Spinal cord (tissue), 10 donors: ENCODE measurements around the gene ITGA11. TPM values are rescaled to one million over a fixed set of nuclear protein-coding genes. Genes with fewer than 3 reads are reported as not detected.

ENCODE experiments used
- DNase-seq, 6 donors: peaks; one replicate each; pipeline versions ENCODE4 v3.0.0 to v3.0.0-alpha.2; 2013 to 2015; ENCODE audit warnings: low spot score in 6 of 6, low read depth in 4 of 6
- H3K27ac ChIP-seq: one replicate; pipeline ENCODE4 v1.5.1; 2013; ENCODE audit warnings: low read depth, low read length, control low read depth
- H3K27me3 ChIP-seq: one replicate; pipeline ENCODE4 v1.6.1; 2013; ENCODE audit warnings: low read length; ENCODE audit not compliant: control insufficient read depth, insufficient read depth
- H3K36me3 ChIP-seq: one replicate; pipeline ENCODE4 v1.6.1; 2013; ENCODE audit warnings: low read length; ENCODE audit not compliant: control insufficient read depth, insufficient read depth
- H3K4me1 ChIP-seq: one replicate; pipeline ENCODE4 v1.6.1; 2013; ENCODE audit warnings: low read length; ENCODE audit not compliant: control insufficient read depth, insufficient read depth
- H3K4me3 ChIP-seq: one replicate; pipeline ENCODE4 v1.5.1; 2013; ENCODE audit warnings: low read depth, low read length, control low read depth
- H3K9me3 ChIP-seq: one replicate; pipeline ENCODE4 v1.6.1; 2013; ENCODE audit warnings: low read length; ENCODE audit not compliant: control insufficient read depth, insufficient read depth
- WGBS: methylation state at CpG from one replicate; pipeline ENCODE4 v1.1.5; 2013; ENCODE audit warnings: missing lambda C conversion rate; ENCODE audit not compliant: insufficient coverage; 5-methylcytosine and 5-hydroxymethylcytosine counted together
- polyA plus RNA-seq, 2 donors: library from polyadenylated mRNA; unstranded; fragments of 120-200 nt; gene quantifications; one replicate each; pipeline ENCODE4 v1.2.1, GENCODE V29; 2013; ENCODE audit not compliant: insufficient read length in 2 of 2
- total RNA-seq, 2 donors: library from RNA; depleted of rRNA in 1 of 2; stranded (reverse); fragments of 120-200 nt in 1 of 2; fragments of >200 nt in 1 of 2; gene quantifications; one replicate each; pipeline versions ENCODE4 v1.2.3 to v1.2.4, GENCODE V29; 2013 to 2014
- donor health status: healthy.

ITGA11 gene
- total and polyA plus RNA-seq, 4 donors = 4.8 to 18.7 (median 7.4) TPM

DNA sequence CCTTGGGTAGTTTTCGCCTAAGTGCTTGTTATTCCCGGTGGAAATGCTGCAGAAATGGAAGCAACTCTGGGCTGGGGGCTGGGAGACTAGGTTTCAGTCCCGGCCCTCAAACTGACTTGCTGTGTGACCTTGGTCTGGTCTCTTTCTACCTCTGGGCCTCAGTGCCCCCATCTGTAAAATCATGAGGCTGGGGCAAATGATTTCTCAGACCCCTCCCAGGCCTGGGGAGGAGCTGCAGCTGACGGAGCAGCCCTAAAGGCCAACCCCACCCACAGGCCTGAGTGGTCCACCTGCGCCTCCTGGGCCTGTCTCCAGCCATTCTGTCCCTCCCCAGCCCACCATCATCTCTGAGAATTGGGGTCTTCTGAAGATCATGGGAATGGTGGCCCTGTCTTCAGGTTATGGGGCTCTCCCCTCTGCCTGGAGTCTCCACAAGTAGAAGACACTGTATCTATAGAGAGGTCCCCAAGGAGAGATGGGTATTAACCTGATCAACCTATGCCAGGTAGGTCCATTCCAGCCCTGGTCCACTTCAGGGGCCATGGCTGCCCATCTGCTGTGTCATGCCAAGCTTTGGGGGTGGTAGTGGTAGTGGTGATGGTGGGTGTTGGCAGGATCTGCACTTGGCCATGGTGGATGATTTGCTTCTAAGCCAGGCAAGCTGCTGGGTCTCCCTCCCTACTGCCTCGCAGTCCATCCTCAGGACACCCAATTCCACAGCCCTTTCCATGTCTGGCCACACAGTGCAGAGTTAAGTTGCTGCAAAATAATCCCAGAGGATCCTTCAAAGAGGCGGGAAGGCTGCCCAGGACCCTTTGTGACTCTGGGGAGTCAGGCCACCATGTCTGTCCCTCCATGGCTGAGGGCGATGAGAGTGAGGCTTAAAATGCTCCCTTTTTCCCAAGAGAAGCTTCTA, 46.0 kb downstream of the ITGA11 start:
- WGBS = 92% methylated on average over 5 of the region's 8 CpGs
- no peak overlapping the region for H3K27ac ChIP-seq

DNA sequence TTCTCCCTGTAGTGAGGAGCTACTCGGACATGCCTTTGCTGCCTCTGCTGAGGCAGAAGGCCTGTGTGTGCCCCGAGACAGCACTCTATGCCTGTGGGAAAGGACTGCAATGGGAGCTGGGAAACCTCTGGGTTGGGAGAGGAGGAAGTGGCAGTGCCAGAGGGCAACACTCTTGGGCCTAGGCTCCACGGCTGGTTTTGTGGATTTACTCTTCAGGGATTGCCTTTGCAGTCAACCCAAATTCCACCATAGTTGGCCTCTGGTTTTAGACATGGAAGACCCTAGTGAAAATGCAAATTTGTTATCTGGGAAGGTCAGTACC, 46.8 kb downstream of the ITGA11 start:
- DNase-seq = no peak
- H3K9me3 ChIP-seq = no peaks in the 10 kb centered on the region
- H3K4me3 ChIP-seq = no peak overlapping the region
- peaks cover 2% of the 10 kb centered on the region for H3K27me3 ChIP-seq
- H3K4me1 ChIP-seq = peaks cover 7% of the 10 kb centered on the region
- 100% methylated on average over 3 of the region's 3 CpGs for WGBS
- H3K27ac ChIP-seq = no peak overlapping the region
- no peaks in the 10 kb centered on the region for H3K36me3 ChIP-seq

More for the DNA sequence above, 46.0 kb downstream of the ITGA11 start:
- no peak for DNase-seq
- Histone ChIP-seq H3K27me3 (peaks cover 2% of the 10 kb centered on the region), H3K4me1 (peaks cover 12% of the 10 kb centered on the region), H3K9me3 (no peaks in the 10 kb centered on the region), H3K4me3 (no peak overlapping the region), H3K36me3 (no peaks in the 10 kb centered on the region)

- 56% methylated on average over 7 of the region's 9 CpGs for WGBS
- no peak overlapping the region for H3K27ac ChIP-seq
- H3K27me3 ChIP-seq = peaks cover 2% of the 10 kb centered on the region
- no peak overlapping the region for H3K4me3 ChIP-seq
- no peaks in the 10 kb centered on the region for H3K9me3 ChIP-seq
- peaks cover 6% of the 10 kb centered on the region for H3K4me1 ChIP-seq
- H3K36me3 ChIP-seq = no peaks in the 10 kb centered on the region
- no peak for DNase-seq
These were observed 47.3 kb downstream of the ITGA11 start for GRCh38 chr15:68384451-68385239.

- Histone ChIP-seq H3K36me3 (no peaks in the 10 kb centered on the region), H3K9me3 (no peaks in the 10 kb centered on the region), H3K27me3 (peaks cover under 1% of the 10 kb centered on the region), H3K4me3 (no peak overlapping the region), H3K27ac (no peak overlapping the region), H3K4me1 (peaks cover 6% of the 10 kb centered on the region)
- peak in 1 of 6 donors; percentile 35 for DNase-seq
- WGBS = 97% methylated on average over 10 of the region's 12 CpGs
These were observed 48.5 kb downstream of the ITGA11 start for GRCh38 chr15:68383161-68384074.

DNA sequence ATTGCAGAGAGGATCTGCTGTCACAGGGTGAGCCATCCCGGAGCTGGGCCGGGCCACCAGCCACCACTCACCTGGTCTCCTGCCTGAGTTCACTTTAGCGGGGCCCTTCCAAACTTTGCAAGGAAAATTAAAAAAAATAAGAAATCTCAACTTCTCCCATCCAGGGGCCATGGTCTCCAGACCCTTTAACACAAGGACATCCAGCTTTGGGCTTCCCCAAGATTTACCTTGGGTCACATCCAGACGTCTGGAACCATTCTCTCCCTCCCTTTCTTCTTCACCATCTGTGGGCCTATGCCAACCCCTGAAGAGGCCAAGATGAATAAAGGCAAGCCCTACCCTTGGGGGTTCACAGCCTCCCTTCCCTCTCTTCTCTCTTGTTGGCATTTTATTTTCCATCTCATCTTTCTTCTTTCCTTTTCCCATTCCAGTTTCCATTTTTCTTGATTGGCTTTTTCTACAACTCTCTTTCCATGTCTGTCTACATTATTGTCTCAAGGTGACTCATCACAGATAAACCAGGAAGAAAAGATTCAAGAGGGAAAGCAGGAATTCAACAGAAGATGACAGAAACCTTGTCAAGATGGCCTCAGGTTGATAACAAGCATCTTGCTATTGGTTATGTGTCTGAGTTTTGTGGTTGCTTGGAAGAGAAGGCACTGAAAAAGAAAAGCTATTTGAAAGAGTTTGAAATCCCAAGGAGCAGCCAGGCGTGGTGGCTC, 49.5 kb downstream of the ITGA11 start:
- no peak overlapping the region for H3K27ac ChIP-seq
- H3K36me3 ChIP-seq = no peaks in the 10 kb centered on the region
- no peak overlapping the region for H3K4me3 ChIP-seq
- H3K9me3 ChIP-seq = no peaks in the 10 kb centered on the region
- peaks cover 6% of the 10 kb centered on the region for H3K4me1 ChIP-seq
- DNase-seq = no peak
- WGBS = 86% methylated on average over 3 of the region's 5 CpGs
- H3K27me3 ChIP-seq = no peaks in the 10 kb centered on the region

DNA sequence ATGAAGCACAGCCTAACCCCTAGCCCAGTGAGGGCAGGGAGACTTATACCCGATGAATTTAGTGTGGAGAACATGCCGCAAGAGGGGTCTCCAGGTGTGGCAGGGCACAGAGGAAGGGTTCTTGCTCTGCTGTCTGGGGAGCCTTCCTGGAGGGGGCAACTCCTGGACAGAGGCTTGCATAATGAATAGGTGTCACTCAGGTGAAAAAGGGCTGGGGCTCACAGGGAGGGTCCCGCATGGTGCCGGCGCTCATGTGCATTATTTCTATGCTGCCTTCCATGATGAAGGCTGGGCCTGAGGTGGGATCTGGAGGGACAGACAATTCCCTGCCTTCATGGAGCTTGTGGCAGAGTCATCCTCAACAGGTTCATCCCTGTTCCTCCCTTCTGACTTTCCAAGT, 51.5 kb downstream of the ITGA11 start:
- 98% methylated on average over 5 of the region's 5 CpGs for WGBS
- Histone ChIP-seq H3K27ac (peak overlapping the region; percentile 62), H3K9me3 (no peaks in the 10 kb centered on the region), H3K36me3 (no peaks in the 10 kb centered on the region), H3K4me1 (peaks cover 6% of the 10 kb centered on the region), H3K4me3 (no peak overlapping the region), H3K27me3 (no peaks in the 10 kb centered on the region)
- no peak for DNase-seq

DNA sequence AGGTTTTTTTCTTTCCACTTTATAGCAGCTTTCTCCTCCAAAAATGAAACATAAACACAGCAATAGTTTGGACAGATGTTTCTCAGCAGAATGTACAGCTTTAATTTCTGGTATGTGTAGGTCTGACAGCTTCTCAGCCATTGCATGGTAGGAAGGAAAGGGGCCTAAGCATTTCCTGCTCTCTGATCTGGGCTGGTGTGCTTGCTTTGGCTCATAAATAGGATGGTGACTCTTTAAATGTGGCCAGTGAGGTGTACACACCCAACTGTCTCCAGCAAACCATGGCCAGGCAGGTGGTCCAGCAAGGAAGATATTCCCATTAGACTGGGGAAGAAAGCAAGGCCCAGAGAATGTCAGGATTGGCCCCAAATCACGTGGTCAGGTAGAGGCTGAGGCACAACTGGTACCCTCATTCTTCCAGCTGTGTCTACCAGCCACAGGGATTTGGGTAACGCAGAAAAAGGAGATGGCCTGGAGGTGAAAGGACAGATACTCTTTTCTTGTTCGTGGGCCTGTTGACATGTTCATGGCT, 52.1 kb downstream of the ITGA11 start:
- Histone ChIP-seq H3K27ac (peak overlapping the region; percentile 62), H3K27me3 (no peaks in the 10 kb centered on the region), H3K4me3 (no peak overlapping the region), H3K36me3 (no peaks in the 10 kb centered on the region), H3K4me1 (peaks cover 6% of the 10 kb centered on the region), H3K9me3 (no peaks in the 10 kb centered on the region)
- 73% methylated on average over 3 of the region's 3 CpGs for WGBS
- DNase-seq = peak in 1 of 6 donors; percentile 25

DNA sequence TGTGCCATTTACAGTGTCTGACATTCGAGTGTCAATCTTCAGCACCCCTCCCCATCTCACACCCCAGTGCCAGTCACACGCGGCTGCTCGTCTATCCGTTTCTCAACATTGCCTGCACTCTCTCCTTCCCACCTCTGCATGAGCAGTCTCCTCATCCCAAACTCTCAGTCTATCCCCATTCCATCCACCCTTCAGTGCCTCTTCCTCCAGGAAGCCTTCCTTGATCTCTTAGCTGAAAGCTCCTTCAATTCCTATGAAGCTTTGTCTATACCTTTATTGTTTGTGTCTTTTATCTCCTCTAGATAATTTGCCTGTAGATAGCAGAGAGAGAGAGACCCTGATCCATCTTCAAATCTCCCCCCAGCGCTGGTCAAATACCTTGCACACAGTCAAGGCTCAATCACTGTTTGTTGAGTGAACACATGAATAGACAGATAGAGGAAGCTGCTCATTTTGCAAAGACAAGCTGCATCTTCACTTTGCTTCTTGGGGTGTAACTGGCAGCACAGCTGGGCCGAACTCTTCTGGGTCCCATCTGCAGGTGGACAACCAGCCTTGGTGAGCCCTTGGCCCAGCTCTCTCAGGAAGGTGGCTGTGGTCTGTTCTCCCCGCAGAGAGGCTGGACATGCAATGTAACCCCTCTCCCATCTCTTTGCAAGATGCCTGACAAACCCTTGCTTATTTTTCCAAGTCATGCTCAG, 52.8 kb downstream of the ITGA11 start:
- 85% methylated on average over 7 of the region's 8 CpGs for WGBS
- Histone ChIP-seq H3K27ac (peak overlapping the region; percentile 43), H3K4me1 (no peaks in the 10 kb centered on the region), H3K27me3 (no peaks in the 10 kb centered on the region), H3K4me3 (no peak overlapping the region), H3K9me3 (no peaks in the 10 kb centered on the region), H3K36me3 (no peaks in the 10 kb centered on the region)
- no peak for DNase-seq
